ENCODE data around the gene CENPW.

Gene CENPW

DNA sequence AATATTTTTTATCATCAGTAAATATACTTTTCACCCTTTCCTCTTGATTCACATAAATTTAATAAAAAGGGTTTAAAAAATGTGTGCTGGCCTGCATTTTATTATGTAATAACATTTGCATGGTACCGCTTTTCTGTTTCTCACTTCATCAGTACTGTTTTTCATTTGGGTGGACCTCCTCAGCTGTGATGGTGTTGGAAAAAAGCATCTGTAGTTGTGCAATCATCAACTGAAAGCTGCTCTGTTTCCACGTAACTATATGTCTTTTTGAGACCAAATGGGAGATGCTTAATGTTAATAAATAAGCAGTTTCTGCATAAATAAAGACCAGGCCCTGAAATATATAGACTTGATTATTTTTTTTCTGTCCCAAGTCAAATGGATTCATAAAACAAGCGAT is 31.6 kb upstream of the CENPW start:
- no peaks in the 10 kb centered on the region for H3K79me2 ChIP-seq (ENCODE audit: insufficient read depth, low read length)

DNA sequence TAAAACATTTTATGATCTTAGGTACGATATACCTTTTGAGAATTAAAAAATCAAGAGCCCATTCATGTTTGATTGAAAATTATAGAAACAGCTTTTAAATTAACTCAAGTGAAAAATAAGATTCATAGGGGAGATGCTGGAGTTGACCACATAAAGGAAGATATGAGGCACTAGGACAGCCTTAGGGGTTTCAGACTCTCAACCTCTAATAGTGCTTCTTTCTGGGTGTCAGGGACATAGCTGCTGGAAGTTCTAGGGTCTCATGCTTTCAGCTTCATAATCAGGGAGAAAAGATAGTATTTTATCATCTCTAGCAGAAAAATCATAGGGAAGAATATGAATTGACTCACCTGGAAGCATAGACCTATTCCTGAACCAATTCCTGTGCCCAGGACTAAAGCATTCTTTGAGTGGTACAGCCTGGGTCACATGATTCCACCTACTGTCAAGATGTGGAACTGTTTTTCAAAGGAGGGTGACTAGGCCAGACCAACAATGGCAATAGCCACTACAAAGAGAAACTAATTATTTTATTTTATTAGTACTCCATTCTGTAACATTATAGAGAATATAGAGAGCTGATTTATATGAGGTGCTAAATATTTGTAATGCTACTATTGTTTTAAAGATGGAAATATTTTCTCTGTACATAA is 27.8 kb upstream of the CENPW start:
- H3K9ac ChIP-seq (ENCODE audit: low read depth, low read length, poor library complexity, severe bottlenecking): no peak overlapping the region
- no peaks in the 10 kb centered on the region for H3K9me3 ChIP-seq (ENCODE audit: insufficient read depth, low read depth, low read length)
- H4K20me1 ChIP-seq (ENCODE audit: insufficient read depth, low read length, poor library complexity, severe bottlenecking): no peaks in the 10 kb centered on the region
- H3F3A ChIP-seq (ENCODE audit: low read depth): no peaks in the 10 kb centered on the region
- H3K4me3 ChIP-seq (ENCODE audit: low read length, poor library complexity, severe bottlenecking): no peak overlapping the region
- no peak overlapping the region for H2AFZ ChIP-seq (ENCODE audit: low read length)
- H3K36me3 ChIP-seq (ENCODE audit: insufficient read depth, low read length): no peaks in the 10 kb centered on the region
- no peaks in the 10 kb centered on the region for H3K27me3 ChIP-seq (ENCODE audit: insufficient read depth, low read length, poor library complexity, severe bottlenecking)
- no peak overlapping the region for H3K4me2 ChIP-seq (ENCODE audit: low read depth, low read length, poor library complexity, severe bottlenecking)
- H3K9me2 ChIP-seq (replicated peaks; ENCODE audit: low read depth, low read length): no peaks in the 10 kb centered on the region
- TF ChIP-seq EZH2phosphoT487 (IDR thresholded peaks at IDR 0.05; ENCODE audit: borderline replicate concordance): no peak
- TF ChIP-seq, protein P1, sequence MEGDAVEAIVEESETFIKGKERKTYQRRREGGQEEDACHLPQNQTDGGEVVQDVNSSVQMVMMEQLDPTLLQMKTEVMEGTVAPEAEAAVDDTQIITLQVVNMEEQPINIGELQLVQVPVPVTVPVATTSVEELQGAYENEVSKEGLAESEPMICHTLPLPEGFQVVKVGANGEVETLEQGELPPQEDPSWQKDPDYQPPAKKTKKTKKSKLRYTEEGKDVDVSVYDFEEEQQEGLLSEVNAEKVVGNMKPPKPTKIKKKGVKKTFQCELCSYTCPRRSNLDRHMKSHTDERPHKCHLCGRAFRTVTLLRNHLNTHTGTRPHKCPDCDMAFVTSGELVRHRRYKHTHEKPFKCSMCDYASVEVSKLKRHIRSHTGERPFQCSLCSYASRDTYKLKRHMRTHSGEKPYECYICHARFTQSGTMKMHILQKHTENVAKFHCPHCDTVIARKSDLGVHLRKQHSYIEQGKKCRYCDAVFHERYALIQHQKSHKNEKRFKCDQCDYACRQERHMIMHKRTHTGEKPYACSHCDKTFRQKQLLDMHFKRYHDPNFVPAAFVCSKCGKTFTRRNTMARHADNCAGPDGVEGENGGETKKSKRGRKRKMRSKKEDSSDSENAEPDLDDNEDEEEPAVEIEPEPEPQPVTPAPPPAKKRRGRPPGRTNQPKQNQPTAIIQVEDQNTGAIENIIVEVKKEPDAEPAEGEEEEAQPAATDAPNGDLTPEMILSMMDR (conservative IDR thresholded peaks at IDR 0.05; ENCODE audit: low read length): peak; percentile 59
- peaks cover 10% of the 10 kb centered on the region for H3K4me1 ChIP-seq (ENCODE audit: insufficient read depth, low read length, poor library complexity, severe bottlenecking)
- H3K79me2 ChIP-seq (ENCODE audit: insufficient read depth, low read length): no peaks in the 10 kb centered on the region

More for the DNA sequence above, 31.6 kb upstream of the CENPW start:
- Histone ChIP-seq H3K36me3 (ENCODE audit: insufficient read depth, low read length) (no peaks in the 10 kb centered on the region), H2AFZ (ENCODE audit: low read length) (no peak overlapping the region), H3K4me2 (ENCODE audit: low read depth, low read length, poor library complexity, severe bottlenecking) (no peak overlapping the region), H3K4me3 (ENCODE audit: low read length, poor library complexity, severe bottlenecking) (no peak overlapping the region), H3K27me3 (ENCODE audit: insufficient read depth, low read length, poor library complexity, severe bottlenecking) (no peaks in the 10 kb centered on the region), H3F3A (ENCODE audit: low read depth) (no peaks in the 10 kb centered on the region), H4K20me1 (ENCODE audit: insufficient read depth, low read length, poor library complexity, severe bottlenecking) (no peaks in the 10 kb centered on the region), H3K9me2 (replicated peaks; ENCODE audit: low read depth, low read length) (no peaks in the 10 kb centered on the region), H3K9ac (ENCODE audit: low read depth, low read length, poor library complexity, severe bottlenecking) (no peak overlapping the region), H3K4me1 (ENCODE audit: insufficient read depth, low read length, poor library complexity, severe bottlenecking) (peaks cover 6% of the 10 kb centered on the region), H3K9me3 (ENCODE audit: insufficient read depth, low read depth, low read length) (no peaks in the 10 kb centered on the region)
- no peak for TF ChIP-seq EZH2phosphoT487 (IDR thresholded peaks at IDR 0.05; ENCODE audit: borderline replicate concordance)

DNA sequence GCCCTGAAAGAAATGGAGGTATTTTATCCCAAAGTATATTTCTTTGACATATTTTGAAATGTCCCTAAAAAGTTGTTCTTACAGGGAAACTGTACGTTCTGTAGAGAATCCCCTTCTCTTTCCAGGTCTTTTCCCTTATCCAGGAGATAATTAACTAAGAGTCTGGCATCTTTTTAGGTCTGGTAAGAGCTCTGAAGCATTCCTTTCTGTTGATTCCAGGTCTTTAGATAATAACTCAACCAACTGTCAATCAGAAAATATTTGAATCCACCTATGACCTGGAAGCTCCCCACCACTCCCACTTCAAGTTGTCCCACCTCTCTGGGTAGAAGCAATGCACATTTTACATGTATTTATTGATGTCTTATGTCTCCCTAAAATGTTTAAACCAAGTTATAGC is 26.0 kb upstream of the CENPW start:
- H3F3A ChIP-seq (ENCODE audit: low read depth): no peaks in the 10 kb centered on the region
- H3K9me2 ChIP-seq (replicated peaks; ENCODE audit: low read depth, low read length): no peaks in the 10 kb centered on the region
- no peaks in the 10 kb centered on the region for H3K79me2 ChIP-seq (ENCODE audit: insufficient read depth, low read length)
- TF ChIP-seq, protein P1 (conservative IDR thresholded peaks at IDR 0.05; ENCODE audit: low read length): no peak
- TF ChIP-seq EZH2phosphoT487 (IDR thresholded peaks at IDR 0.05; ENCODE audit: borderline replicate concordance): no peak
- H3K4me2 ChIP-seq (ENCODE audit: low read depth, low read length, poor library complexity, severe bottlenecking): no peak overlapping the region
- no peak overlapping the region for H3K9ac ChIP-seq (ENCODE audit: low read depth, low read length, poor library complexity, severe bottlenecking)
- no peaks in the 10 kb centered on the region for H3K36me3 ChIP-seq (ENCODE audit: insufficient read depth, low read length)
- peaks cover 10% of the 10 kb centered on the region for H3K4me1 ChIP-seq (ENCODE audit: insufficient read depth, low read length, poor library complexity, severe bottlenecking)
- H4K20me1 ChIP-seq (ENCODE audit: insufficient read depth, low read length, poor library complexity, severe bottlenecking): no peaks in the 10 kb centered on the region
- H3K9me3 ChIP-seq (ENCODE audit: insufficient read depth, low read depth, low read length): no peaks in the 10 kb centered on the region
- H2AFZ ChIP-seq (ENCODE audit: low read length): 0 out of 2 replicates have a peak overlapping the region, but pooled peaks have one; percentile 12
- H3K27me3 ChIP-seq (ENCODE audit: insufficient read depth, low read length, poor library complexity, severe bottlenecking): no peaks in the 10 kb centered on the region
- no peak overlapping the region for H3K4me3 ChIP-seq (ENCODE audit: low read length, poor library complexity, severe bottlenecking)

DNA sequence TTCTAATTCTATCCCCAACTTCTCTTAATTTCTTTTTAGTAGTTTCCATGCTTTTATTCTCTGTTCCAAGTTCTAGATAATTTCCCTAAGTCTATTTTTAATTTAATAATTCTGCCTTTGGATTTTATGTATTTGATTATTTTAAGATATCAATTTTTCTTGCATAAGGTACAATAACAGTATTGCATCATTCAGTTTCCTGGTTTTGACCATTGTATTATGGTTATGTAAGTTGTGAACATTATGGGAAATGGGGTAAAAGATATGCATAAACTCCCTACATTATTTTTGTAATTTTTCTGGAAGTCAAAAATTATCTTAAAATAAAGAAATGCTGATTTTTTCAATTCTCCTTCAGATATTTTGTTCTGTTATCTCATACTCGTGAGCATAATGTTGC is 21.1 kb upstream of the CENPW start:
- Histone ChIP-seq H3K9me3 (ENCODE audit: insufficient read depth, low read depth, low read length) (no peaks in the 10 kb centered on the region), H3K36me3 (ENCODE audit: insufficient read depth, low read length) (no peaks in the 10 kb centered on the region), H3K27me3 (ENCODE audit: insufficient read depth, low read length, poor library complexity, severe bottlenecking) (no peaks in the 10 kb centered on the region), H3K4me1 (ENCODE audit: insufficient read depth, low read length, poor library complexity, severe bottlenecking) (no peaks in the 10 kb centered on the region), H3K79me2 (ENCODE audit: insufficient read depth, low read length) (no peaks in the 10 kb centered on the region), H4K20me1 (ENCODE audit: insufficient read depth, low read length, poor library complexity, severe bottlenecking) (no peaks in the 10 kb centered on the region), H3K4me2 (ENCODE audit: low read depth, low read length, poor library complexity, severe bottlenecking) (no peak overlapping the region), H2AFZ (ENCODE audit: low read length) (no peak overlapping the region), H3K9ac (ENCODE audit: low read depth, low read length, poor library complexity, severe bottlenecking) (no peak overlapping the region), H3K9me2 (replicated peaks; ENCODE audit: low read depth, low read length) (no peaks in the 10 kb centered on the region), H3F3A (ENCODE audit: low read depth) (no peaks in the 10 kb centered on the region), H3K4me3 (ENCODE audit: low read length, poor library complexity, severe bottlenecking) (no peak overlapping the region)
- TF ChIP-seq, protein P1 (conservative IDR thresholded peaks at IDR 0.05; ENCODE audit: low read length): no peak
- no peak for TF ChIP-seq EZH2phosphoT487 (IDR thresholded peaks at IDR 0.05; ENCODE audit: borderline replicate concordance)
